Right forelimb (tissue), 1 donor: ENCODE results near the gene NR4A2.

ENCODE experiments used
- DNase-seq: peaks from one replicate; pipeline ENCODE4 v3.0.0-alpha.2; 2018

Gene NR4A2

GRCh38 chr2:156332534-156333273, at the start of gene NR4A2:
Gene NR4A2, minus strand, starts transcription at chr2:156332721. Its CDS starts 2,535 bp downstream, at chr2:156330186.
- peak; percentile 87 for DNase-seq

- no peak for DNase-seq
Measured at GRCh38 chr2:156380117-156380645, 47.7 kb upstream of the NR4A2 start.

DNA sequence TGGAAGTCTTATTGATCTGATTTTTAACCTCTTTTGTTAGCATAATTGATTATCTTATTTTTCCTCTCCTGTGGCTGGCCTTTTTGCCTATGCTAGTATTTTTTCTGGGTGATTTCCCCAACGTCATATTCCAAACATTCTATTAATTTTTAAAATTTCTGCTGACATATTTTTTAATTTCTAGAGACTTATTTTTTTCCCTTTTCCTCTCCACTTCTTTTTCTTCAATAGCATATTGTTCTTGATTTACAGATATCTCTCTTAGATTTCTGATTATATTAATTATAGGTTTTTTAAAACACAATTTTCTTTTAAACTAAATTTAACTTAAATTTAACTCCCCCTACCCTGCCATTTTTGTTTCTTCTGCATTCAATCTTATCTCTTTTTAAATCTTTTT, 47.2 kb upstream of the NR4A2 start:
- no peak for DNase-seq

DNA sequence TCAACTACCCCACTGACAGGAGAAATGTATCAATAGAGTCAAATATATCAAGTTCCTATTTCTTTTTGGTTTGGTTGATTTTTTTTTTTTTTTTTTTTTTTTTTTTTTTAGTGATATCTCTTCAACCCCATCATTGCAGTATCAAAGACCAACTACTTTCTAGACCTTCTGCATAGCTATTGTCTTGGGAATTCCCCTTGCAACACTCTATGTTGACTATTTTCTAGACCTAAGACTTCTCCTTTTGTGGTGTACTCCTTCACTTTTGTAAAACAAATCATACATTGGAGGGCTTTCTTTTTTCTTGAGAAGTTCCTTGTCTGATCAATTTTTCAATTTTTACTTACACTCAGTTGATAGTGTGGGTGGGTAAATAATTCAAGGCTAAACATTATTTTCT, 46.5 kb upstream of the NR4A2 start:
- no peak for DNase-seq

DNA sequence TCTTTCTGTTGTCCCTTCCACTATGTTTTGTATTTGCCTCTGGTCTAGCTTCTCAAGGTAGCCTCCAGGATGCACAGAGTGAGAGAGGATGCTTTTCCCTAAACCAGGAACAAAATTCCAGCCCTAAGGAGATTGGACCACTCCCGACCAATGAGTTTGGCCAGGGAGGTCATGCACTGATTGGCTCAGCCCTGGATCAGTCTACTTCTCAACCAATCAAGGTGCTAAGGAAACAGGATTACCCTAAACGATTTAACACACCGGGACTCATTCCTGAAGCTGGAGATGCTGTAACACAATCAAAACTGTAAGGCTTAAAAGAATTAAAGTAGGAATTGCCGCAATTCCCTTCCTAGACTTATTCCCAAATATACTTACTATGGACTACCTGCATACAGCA, 34.2 kb upstream of the NR4A2 start:
- no peak for DNase-seq

- DNase-seq, result no peak
Measured at GRCh38 chr2:156363141-156363540, 30.6 kb upstream of the NR4A2 start.

- no peak for DNase-seq
Measured at GRCh38 chr2:156356014-156356754, 23.7 kb upstream of the NR4A2 start.

DNA sequence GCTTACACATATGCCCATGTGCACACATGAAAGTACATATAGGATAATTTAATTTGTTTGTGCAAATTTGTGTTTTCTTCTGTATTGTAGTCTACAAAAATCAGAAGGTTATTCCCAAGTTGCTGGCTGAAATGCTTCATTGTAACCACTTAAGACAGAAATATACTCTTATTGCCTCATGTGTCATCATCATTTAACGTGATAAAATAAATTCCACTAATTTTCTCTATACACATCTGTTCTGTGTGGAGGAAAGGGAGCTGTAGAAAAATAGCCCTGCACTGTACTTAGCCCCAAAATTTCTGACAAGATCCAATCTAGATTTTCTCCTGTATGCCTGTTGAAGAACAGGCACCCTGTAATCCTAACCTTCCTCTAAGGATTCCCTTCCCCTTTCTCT, 20.4 kb upstream of the NR4A2 start:
- DNase-seq, result no peak

GRCh38 chr2:156350374-156351142, 18.0 kb upstream of the NR4A2 start:
- DNase-seq, result no peak

- no peak for DNase-seq
Measured at GRCh38 chr2:156349605-156350004, 17.1 kb upstream of the NR4A2 start.

DNA sequence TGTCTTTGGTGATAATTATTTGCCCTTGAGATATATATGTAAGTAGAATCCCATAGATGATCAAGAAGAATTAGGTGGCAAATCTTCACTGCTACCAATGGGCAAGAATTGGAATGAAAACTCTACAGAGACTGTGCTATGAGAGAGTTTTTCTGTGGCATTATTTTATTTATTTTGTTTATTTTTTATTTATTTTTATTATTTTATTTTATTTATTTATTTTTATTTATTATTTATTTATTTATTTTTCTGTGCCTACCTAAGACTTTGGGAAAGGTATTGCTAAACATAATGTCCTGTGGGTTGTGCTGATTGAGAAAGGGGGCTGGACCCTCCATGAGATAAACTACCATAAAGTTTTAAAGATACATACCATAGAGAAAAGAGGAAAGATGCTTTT, 16.6 kb upstream of the NR4A2 start:
- no peak for DNase-seq

DNA sequence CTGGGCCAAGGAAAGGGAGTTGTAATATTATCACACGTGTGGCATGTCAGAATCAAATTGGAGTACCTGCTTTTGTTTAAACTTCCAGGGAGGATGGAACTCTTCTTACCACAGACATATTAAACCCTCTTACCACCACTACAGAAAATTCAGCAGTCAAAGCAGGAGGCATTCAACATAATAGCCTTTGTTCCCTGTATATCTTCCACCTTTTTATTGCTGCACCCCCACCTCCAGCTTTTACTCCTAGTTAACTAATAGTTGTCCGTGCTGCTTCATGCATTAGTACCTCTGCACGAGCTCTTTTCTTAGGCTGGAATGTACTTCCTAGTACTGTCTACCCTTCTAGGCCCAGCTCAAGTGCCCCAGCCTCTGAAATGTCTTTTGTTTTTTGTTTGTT, 14.9 kb upstream of the NR4A2 start:
- DNase-seq, result no peak

DNA sequence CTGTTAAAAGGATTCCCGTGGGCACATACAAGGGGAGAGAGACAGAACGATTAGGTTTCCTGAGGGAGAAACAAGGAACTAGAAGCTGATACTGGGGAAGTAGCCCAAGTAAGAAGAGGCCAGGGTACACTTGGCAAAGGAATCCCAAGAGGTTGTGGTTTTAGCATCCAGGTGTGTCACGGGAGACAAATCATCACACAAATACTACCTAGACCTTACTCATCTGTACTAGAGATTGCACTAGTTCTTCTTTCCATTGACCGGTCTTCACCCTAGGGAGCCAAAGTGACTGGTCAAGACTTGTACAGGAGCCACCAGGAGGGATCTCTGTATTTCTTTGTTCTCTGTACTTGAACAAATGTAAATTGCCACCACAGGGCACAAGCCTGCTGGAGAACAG, 14.2 kb upstream of the NR4A2 start:
- DNase-seq, result no peak

GRCh38 chr2:156345582-156345981, 13.1 kb upstream of the NR4A2 start:
- DNase-seq, result no peak

DNA sequence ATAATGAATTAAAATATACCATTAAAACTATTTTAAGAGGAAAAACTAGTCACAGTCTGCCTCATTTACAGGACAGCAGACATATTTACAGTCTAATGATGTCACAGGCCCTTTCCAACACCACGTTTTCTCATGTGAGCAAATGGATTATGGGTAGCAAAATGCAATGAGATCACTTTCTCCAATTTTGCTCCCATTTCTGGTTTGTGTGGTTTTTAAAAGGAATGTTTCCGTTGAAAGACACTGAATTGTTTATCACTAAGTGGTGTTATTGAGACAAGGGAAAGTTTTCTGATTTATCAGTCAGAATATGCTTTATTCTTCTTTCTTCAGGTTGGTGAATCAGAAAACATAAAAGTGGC, 11.4 kb upstream of the NR4A2 start:
- no peak for DNase-seq

GRCh38 chr2:156343096-156343939, 10.8 kb upstream of the NR4A2 start:
- no peak for DNase-seq

GRCh38 chr2:156342254-156343095, 10.0 kb upstream of the NR4A2 start:
- DNase-seq, result peak; percentile 97

DNA sequence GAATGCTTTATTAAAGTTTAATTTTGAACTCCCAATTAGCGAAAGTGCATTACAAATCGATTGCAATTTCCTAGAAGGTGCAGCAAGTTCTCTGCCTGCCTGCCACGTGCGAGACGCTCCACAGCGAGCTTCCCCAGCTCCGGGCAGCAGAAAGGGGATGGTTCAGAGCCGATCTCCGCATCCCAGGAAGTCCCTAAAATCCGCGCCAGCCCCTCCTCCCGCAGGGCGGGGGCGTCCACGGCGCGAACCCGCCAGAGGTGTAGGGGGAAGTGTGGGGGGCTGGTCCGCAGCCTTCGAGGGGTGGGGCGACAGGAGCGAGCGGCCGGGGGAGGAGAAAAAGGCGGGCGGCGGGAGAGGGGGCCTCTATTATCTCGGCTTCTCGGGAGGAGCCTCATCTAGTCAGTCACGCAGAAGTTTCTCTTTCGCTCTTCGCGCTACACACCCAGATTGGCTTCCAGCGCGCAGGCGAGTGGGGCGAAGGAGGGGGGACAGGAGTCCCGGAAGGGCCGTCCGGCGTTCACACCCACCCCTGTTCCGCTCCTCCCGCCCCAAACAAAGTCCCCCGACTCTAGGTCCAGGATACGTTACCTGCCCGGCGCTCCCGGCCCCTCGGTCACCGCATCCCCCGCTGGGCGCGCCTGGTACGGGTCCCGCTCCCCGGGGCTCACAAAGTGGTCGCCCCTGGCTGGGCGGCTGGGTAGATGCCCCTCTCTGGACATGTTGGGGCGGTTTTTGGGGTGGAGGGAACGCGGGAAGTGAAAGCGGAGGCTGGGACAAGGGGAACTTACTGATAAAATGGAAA, 9.1 kb upstream of the NR4A2 start:
- peak; percentile 94 for DNase-seq

DNA sequence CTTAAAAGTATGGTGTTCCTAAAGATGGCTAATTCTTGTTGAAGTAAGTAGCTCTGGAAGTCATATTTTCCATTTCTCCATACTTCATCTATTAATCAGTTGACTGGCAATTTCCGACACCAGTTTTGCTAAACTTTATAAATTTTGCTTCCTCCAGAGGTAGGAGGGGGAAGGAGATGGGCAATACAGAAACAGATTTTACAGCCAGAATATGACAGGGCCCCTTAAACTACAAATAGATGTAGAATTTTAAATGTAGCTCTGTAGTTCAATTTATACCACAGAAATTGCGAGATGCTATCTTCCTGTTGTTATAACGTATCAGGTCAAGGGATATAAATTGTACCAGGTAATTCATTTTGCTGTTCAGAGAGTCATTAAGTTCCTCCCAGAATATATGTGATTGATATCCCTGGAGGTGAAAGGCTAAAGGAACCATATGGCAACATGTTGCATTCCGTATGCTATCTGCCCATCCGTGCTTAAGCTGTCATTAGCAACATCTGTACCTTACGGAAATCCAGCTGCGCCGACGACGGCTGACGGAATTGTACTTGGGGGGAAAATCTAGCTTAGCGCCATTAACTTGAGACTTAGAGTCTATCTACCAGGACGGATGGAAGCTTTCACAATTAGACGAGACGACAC, 8.4 kb upstream of the NR4A2 start:
- no peak for DNase-seq

DNA sequence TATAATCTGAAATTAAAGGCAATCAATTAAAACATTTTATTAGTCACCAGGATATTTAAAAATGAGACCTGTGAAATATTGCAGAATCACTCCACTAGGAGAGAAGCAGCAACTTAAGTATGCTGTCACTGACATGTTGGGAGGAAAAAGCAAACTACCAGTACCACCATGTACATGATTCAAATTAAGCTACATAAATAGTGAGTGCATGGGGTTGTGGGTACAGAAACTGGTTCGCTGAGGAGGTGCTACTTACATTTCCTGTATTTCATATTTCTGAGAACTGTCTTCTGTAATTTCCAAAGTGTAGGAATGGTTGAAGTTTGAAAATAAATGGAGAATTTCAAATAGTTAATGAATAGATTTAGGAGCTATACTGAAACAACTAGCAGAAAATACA, 7.9 kb upstream of the NR4A2 start:
- no peak for DNase-seq
